GM12878 (cell line): ENCODE results near the gene PTPRN2. TPM values are rescaled to one million over a fixed set of nuclear protein-coding genes. Genes with fewer than 3 reads are reported as not detected.

Experiments
- ETV6 ChIP-seq, 2 experiments: fragments of 450-650 bp in 1 of 2; IDR thresholded peaks in 1 of 2; conservative IDR thresholded peaks in 1 of 2; 2 replicates each; pipeline ENCODE4 v1.6.1; 2014; ENCODE audit warnings: antibody characterized with exemption in 1 of 2, borderline replicate concordance in 1 of 2, low read depth in 1 of 2, mild to moderate bottlenecking in 1 of 2, moderate library complexity in 1 of 2
- HDGF ChIP-seq: fragments of 450-650 bp; IDR thresholded peaks from 2 replicates; pipeline ENCODE4 v1.6.1; 2016; ENCODE audit warnings: antibody characterized with exemption
- KDM1A ChIP-seq: fragments of 200-600 bp; sonication (generic); IDR thresholded peaks from 2 replicates; pipeline ENCODE4 v1.6.1; 2016; ENCODE audit warnings: borderline replicate concordance
- RAD21 ChIP-seq: IDR thresholded peaks from 2 replicates; pipeline ENCODE4 v1.6.1; 2011; ENCODE audit warnings: mild to moderate bottlenecking, low read depth, low read length, moderate library complexity; ENCODE audit not compliant: insufficient read depth
- RFX5 ChIP-seq: IDR thresholded peaks from 2 replicates; pipeline ENCODE4 v1.6.1; 2011; ENCODE audit warnings: low read depth, low read length, improper control_type of control experiment
- SMAD1 ChIP-seq: fragments of 450-650 bp; IDR thresholded peaks from 2 replicates; pipeline ENCODE4 v1.6.1; 2018; ENCODE audit warnings: mild to moderate bottlenecking, low read depth; ENCODE audit not compliant: partially characterized antibody
- TAF1 ChIP-seq: IDR thresholded peaks from 2 replicates; pipeline ENCODE4 v1.6.1; 2011; ENCODE audit warnings: mild to moderate bottlenecking, low read depth, low read length, borderline replicate concordance
- polyA plus RNA-seq, 11 experiments: library from polyadenylated mRNA; depleted of rRNA in 4 of 11; unstranded in 6 of 11; stranded (reverse) in 5 of 11; fragments of >200 nt; fragmentation: Nextera tagmentation in 4 of 11; fragmentation: Illumina TruSeq in 1 of 11; extraction: Ambion mirVana in 4 of 11; extraction: Trizol in 1 of 11; gene quantifications; 1 replicate in 1 of 11; 2 replicates in 10 of 11; pipeline versions ENCODE4 v1.2.1 to v1.2.3, GENCODE V29; 2011 to 2016; ENCODE audit warnings: inconsistent platforms in 2 of 11, missing spikeins in 2 of 11, low read depth in 1 of 11
- total RNA-seq, 4 experiments: library from RNA; depleted of rRNA in 3 of 4; stranded (reverse); fragments of >200 nt in 3 of 4; fragmentation: Illumina TruSeq in 1 of 4; extraction: Trizol in 1 of 4; gene quantifications; 2 replicates each; pipeline versions ENCODE4 v1.2.1 to v1.2.3, GENCODE V29; 2013 to 2021
- TF ChIP-seq, protein P1 (sequence below): IDR thresholded peaks from 2 replicates; pipeline ENCODE4 v1.6.1; 2012; ENCODE audit warnings: improper control_type of control experiment, low read depth, low read length; ENCODE audit not compliant: insufficient replicate concordance
- TF ChIP-seq, protein P2 (sequence below): fragments of 450-650 bp; IDR thresholded peaks from 2 replicates; pipeline ENCODE4 v1.6.1; 2017; ENCODE audit warnings: mild to moderate bottlenecking, low read depth, inconsistent platforms; ENCODE audit not compliant: poor library complexity, severe bottlenecking
- TF ChIP-seq, protein P3 (sequence below): fragments of 450-650 bp; IDR thresholded peaks from 2 replicates; pipeline ENCODE4 v1.6.1; 2017; ENCODE audit warnings: mild to moderate bottlenecking

Gene PTPRN2
- total and polyA plus RNA-seq, 10 of the 15 experiments (the other 5 are each of a cell fraction or from before 2014, with no cell fraction given) = 5.4 TPM; not detected in 9

DNA sequence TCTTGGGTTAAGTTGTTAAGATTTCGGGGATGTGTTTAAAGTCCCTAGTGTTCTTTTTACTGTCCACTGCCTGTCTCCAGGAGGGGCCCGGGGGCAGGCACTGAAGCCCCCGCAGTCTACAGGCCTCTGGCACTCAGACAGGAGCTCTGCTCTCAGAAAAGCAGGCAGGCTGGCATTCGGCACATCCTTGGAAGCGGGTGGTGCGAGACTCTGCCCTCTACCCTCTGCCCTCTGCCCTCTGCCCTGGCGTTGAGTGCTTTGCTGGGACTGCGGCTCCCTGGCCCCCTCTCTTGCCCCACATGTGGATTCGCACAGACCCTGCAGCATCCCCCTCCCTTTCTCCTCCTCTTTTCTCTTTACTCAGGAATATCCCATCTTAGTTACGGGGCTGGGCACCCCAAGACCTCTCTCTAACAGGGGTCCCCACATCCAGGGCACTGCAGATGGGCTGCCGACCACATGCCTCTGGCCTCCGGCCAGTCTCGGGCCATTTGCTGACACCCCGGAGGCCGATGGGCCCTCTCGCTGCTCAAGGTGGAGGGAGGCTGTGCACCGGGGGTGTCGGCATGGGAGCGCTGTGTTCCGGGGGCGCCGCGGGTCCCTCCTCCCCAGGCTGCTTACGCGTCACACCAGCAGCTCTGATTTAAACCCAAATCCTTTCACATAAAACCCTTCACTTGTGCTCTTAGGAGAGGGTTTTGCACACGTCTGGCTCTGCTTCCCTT lies 770.9 kb downstream of the PTPRN2 start (continued):
- TF ChIP-seq, protein P1, sequence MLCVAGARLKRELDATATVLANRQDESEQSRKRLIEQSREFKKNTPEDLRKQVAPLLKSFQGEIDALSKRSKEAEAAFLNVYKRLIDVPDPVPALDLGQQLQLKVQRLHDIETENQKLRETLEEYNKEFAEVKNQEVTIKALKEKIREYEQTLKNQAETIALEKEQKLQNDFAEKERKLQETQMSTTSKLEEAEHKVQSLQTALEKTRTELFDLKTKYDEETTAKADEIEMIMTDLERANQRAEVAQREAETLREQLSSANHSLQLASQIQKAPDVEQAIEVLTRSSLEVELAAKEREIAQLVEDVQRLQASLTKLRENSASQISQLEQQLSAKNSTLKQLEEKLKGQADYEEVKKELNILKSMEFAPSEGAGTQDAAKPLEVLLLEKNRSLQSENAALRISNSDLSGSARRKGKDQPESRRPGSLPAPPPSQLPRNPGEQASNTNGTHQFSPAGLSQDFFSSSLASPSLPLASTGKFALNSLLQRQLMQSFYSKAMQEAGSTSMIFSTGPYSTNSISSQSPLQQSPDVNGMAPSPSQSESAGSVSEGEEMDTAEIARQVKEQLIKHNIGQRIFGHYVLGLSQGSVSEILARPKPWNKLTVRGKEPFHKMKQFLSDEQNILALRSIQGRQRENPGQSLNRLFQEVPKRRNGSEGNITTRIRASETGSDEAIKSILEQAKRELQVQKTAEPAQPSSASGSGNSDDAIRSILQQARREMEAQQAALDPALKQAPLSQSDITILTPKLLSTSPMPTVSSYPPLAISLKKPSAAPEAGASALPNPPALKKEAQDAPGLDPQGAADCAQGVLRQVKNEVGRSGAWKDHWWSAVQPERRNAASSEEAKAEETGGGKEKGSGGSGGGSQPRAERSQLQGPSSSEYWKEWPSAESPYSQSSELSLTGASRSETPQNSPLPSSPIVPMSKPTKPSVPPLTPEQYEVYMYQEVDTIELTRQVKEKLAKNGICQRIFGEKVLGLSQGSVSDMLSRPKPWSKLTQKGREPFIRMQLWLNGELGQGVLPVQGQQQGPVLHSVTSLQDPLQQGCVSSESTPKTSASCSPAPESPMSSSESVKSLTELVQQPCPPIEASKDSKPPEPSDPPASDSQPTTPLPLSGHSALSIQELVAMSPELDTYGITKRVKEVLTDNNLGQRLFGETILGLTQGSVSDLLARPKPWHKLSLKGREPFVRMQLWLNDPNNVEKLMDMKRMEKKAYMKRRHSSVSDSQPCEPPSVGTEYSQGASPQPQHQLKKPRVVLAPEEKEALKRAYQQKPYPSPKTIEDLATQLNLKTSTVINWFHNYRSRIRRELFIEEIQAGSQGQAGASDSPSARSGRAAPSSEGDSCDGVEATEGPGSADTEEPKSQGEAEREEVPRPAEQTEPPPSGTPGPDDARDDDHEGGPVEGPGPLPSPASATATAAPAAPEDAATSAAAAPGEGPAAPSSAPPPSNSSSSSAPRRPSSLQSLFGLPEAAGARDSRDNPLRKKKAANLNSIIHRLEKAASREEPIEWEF = no peak
- TF ChIP-seq TAF1 = no peak
- no peak for TF ChIP-seq KDM1A
- TF ChIP-seq RFX5 = no peak
- no peak for TF ChIP-seq RAD21
- TF ChIP-seq, protein P2, sequence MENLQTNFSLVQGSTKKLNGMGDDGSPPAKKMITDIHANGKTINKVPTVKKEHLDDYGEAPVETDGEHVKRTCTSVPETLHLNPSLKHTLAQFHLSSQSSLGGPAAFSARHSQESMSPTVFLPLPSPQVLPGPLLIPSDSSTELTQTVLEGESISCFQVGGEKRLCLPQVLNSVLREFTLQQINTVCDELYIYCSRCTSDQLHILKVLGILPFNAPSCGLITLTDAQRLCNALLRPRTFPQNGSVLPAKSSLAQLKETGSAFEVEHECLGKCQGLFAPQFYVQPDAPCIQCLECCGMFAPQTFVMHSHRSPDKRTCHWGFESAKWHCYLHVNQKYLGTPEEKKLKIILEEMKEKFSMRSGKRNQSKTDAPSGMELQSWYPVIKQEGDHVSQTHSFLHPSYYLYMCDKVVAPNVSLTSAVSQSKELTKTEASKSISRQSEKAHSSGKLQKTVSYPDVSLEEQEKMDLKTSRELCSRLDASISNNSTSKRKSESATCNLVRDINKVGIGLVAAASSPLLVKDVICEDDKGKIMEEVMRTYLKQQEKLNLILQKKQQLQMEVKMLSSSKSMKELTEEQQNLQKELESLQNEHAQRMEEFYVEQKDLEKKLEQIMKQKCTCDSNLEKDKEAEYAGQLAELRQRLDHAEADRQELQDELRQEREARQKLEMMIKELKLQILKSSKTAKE = no peak
- TF ChIP-seq, protein P3, sequence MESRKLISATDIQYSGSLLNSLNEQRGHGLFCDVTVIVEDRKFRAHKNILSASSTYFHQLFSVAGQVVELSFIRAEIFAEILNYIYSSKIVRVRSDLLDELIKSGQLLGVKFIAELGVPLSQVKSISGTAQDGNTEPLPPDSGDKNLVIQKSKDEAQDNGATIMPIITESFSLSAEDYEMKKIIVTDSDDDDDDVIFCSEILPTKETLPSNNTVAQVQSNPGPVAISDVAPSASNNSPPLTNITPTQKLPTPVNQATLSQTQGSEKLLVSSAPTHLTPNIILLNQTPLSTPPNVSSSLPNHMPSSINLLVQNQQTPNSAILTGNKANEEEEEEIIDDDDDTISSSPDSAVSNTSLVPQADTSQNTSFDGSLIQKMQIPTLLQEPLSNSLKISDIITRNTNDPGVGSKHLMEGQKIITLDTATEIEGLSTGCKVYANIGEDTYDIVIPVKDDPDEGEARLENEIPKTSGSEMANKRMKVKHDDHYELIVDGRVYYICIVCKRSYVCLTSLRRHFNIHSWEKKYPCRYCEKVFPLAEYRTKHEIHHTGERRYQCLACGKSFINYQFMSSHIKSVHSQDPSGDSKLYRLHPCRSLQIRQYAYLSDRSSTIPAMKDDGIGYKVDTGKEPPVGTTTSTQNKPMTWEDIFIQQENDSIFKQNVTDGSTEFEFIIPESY = no peak
- no peak for TF ChIP-seq HDGF
- TF ChIP-seq SMAD1 = no peak
- TF ChIP-seq ETV6 (conservative IDR thresholded peaks at IDR 0.05 in 1 of 2, IDR thresholded peaks at IDR 0.05 in 1 of 2; ENCODE audit: borderline replicate concordance in 1 of 2, low read depth in 1 of 2) = no peak
